DMS53 treated with DMSO at 0.1 percent for 48 hours (cell line): Measurements from ENCODE around the gene COBL.

ENCODE experiments used
- DNase-seq: peaks from one replicate; lab custom pipeline; 2025; ENCODE audit not compliant: unreplicated experiment; lab: John Stamatoyannopoulos, UW

COBL gene

DNA sequence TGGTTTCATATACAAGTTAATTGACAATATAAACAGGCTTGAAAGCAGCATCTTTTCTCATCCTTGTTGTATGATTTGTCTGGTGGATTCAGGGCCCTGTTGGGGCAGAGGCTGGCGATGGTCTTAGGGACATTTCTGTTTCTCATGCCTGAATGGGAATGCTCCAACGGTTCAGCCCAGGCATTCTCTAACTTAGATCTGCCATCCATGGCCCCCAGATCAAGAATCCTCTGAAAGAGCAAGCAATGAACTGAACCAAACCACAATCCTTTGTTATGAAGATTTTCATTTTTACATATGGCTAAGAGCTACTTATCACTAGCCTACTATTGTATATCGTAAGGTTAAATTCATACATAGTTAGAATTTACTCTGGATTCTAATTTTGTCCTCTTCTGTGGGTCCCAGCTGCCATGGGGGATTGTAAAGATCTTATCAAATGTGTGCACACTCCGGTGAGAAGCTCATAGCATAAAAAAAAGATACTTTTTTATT, 163.9 kb downstream of the COBL start:
- DNase-seq: no peak

DNA sequence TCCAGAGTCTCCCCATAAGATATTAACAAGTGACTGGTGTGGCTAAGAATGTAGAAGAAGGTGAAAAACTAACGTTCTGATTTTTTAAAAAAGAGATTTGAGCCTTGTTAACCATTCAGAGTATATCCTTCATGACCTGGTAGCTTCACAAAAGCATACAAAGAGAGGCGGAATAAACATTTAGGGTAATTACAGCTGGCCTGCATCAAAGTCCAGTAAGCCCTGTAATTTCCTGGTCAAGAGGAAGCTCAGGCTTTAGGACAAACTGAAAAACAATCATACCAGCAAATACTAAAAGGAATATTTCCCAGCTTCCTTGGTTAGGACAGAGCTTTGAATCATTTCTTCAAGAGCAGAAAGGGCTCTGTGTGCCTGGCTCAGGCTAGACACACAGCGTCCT, 165.2 kb downstream of the COBL start:
- no peak for DNase-seq

DNA sequence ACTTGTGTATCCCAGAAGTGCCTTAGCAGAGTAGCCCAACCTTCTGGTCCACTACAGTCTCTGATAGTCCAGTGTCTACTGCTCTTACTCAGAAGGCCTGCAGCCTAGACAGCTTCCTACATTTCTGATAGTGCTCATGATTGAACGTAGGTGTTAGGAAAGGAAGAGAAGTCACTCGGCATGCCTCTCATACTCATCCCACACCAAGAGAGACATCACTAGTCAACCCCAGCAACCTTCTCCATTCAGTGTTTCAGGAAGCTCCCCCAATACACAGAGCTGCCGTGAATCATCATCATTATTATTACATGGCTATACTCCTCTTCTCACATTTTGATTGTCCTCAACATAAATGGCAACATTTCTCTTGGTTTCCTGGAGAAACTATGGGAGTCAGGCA, 166.4 kb downstream of the COBL start:
- DNase-seq: no peak

DNA sequence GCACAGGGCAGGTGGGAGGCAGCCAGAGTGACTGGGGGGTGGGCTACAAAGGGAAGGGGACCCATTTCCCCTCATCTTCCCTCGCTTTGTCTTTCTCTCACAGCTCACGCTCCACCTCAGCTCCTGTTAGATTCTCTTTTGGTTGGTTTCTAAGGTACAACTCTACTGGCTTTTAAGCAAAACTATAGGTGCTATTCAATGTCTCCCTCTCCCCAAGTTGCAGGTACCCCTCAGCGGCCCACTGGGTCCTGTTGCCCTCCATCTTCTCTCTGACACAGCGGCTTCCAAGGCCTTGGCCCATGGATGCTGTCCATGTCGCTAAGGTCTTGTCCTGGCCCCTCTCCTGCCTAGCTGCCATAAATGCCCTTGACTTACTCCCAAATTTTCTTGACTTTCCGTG, 168.4 kb downstream of the COBL start:
- no peak for DNase-seq

DNA sequence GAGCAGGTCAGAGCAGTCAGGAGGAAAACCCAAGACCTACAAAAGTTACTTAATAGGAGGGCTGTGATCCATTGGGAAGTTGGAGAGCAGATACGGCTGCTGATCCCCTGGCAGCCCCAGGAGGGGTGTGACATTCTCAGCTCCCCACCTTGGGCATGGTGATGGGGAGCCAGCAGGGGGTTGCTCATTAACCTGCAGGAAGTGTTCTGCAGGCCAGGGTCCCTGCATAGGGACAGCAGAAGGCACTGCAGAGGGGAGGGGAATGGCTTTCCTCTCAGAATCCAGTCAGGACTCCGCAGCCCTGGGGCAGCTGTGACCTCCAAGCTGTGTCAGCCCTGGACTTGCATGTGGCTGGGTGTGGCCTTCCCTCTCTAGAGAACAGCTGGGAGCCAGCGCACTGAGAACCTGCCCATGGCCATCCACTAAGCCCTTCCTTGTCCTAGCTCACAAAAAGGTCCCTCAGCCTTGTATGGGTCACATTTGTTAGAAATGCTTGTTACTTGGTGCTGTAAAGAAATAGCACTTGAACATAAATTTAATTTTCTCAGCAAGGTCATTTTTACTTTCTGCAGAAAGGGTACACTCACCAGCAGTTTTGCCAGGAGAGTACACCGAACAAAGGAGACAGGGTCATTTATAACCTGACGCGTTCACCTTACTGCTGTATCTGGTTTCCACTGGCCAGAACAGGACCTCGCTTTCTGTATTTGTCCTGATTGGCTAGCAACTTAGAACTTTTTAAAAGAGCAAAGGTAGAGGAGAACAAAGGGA, 169.6 kb downstream of the COBL start:
- DNase-seq: no peak

DNA sequence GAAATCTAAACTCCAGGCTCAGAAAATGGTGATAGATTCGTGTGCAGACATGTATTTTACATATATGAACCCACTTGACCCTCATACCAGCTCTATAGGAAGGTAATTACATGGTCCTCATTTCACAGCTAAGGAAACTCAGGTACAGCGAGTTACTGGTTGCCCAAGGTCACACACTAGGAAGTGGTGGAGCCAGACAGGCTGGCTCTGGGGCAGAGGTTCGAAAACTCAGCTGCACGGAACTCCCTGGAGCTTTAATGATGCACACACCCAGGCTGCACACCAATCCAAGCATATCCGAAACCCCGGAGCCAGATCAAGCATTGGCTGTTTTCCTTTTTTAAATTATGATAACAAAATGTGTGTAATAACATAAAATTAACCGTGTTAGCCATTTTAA, 172.4 kb downstream of the COBL start:
- DNase-seq: no peak

DNA sequence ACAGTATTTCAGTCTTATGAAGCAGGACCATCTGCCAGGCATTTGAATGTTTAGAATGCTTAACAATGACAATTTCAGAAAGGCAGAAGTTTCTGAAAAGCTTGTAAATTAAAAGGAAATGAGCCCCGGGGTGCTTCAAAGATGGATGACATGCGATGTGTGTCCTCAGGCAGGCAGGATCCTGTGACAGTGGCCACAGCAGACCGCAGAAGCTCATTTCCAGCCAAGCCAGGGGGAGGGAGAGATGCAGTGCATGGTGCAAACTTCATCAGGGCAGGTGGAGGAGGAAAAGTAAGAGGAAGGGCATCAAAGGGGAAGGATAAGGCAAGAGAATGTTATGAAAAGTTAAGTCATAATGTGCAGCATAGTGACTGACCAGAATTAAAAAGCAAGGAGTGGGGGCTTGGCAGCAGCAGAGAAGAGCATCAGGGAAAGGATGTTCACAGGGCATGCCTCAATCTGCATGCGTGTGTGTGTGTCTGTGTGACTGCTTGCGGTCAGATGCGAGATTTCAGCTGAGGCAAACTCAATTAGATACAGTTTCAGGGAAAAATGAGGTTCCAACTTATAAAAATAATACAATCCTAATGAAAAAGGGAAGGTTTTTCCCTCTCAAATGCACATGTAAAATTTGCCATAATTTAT, 173.7 kb downstream of the COBL start:
- no peak for DNase-seq

DNA sequence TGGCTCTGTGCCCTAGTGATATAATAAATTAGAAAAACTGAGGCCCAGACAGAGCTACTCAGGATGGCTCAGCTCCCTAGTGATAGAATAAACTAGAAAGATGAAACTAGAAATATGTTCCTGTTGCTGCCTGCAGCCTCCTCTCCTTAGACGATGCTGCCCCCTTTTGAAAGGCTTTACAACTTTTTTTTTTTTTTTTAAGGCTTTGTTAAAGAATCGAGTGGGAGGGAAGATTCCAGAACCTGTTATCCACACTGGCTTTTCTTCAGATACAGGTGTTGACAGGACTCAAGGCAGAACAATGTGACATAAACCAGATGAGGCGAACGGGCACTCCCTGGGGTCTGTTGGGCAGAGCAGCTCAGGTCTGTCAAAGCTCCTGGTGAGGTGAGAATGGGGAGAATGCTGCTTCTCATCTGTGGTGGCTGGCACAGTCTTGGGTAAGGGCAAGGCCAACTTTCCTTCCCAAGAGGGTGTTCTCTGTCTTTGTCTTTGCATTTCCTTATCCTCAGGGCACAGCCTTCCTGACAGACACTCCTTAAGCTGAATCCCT, 175.1 kb downstream of the COBL start:
- DNase-seq: peak; percentile 14

DNA sequence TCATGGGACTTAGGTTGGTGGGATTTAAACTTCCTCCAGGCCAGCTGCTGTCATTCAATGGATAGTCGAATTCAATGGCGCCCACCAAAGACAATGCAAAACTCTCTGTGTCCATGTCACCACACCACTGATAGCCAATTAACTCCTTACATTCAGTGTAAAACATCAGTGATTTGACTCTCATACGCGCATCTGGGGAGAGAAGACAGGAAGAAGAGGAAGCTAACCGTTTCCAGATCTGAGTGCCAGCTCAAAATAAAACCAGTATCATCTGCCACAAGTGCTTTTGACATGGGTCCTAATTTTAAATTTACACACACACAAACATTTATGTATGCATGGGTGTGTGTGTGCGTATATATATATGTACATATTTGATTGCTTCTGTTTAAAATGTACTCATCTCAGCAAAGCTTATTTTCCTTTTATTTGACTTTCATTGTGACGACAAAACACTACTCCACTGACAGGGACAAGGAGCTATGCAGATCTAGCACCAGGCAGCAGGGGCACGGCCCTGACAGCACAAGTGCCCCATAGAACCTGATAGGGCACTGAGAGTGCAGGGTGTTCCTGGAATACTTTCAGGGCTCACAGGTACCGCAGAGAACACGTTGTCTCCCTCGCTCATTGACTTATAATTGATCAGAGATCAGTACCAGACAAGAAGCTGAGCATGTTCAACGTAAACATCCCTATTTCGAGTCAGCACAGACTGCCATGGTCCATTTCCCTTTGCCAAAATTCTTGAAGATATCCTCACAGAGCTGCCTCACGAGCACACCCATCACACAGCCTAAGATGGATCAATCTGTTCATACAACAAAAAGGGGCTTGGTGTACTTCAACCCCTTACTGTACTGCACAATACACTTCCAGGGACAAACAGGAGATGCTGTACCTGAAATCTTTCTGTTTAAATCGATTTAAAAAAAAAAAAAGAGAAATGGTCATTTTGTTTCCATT, 176.1 kb downstream of the COBL start:
- no peak for DNase-seq

DNA sequence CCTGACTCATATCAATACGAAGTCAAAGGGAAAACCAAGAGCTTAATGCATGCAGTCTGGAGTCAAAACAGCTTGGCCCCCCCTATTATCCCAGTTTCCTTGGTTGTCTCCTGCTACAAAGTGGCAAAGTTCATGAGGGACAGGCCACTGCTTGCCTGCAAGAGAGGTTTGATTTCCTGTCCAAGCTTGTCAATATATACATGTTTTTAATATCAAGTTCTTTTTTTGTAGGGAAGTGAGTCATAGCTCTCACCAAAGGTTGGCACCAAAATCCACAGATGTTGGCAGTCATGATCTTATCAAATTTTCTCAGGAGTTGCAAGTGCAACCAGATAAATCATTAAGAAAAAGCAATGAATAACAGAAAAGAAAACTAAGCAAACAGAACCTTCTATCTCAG, 176.8 kb downstream of the COBL start:
- no peak for DNase-seq

DNA sequence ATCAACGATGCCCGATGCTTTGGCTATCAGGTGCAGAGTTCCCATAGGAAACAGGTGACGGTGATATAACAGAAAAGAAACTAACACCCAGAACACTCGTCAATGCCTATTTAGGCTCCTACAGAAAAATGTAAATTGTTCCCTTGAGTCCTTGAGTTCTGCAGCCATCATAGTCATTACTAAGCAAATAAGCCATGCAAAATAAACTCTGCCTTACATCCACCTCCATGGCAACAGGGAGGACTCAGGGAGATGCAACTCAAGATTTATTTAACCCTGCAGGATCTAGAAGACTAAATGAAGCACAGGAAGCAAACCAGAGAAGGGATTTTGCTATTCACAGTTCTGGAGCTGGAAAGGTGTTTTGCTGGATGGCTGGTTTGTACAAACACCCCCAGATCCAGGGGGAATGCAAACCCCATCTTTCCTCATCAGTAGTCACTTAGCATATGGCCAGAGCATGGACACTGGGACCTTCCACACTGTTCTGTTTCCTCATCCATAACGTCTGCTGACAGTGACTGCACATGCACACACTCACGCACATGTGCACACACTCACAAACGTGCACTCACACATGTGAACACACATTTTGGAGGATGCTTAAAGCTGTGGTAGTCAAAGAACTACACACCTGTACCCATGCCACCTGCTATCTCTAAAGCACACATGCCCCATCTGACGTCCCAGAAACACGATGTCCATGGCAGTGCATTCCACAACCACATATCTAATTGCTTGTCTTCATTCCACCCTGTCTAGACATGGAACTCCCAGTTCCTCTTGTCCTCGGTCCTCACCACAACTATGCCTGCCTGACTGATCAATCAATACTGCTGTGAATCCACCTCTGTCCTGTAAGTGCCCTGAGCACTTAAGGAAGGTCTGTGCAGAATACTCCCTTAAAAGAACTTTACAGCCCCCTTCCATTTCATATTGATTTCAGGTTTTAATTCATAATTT, 178.2 kb downstream of the COBL start:
- no peak for DNase-seq

DNA sequence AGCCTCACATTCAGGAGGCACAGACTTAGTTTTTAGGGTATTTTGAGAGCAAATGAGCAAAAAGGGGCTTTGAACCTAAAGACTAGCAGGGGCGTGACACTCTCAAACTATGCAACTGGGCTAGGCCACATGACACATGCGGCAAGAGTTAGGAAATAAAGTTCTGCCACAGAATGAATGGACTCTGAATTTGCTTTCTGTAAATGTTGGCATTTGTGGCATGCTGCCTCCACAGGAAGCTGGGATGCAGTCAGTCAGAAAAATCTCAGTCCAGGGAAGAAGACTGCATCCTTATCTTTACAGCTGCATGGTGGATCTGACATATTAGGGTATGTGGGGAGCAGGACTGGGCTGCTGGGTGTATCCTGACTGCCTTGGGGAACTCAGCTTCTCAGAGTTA, 181.0 kb downstream of the COBL start:
- no peak for DNase-seq

DNA sequence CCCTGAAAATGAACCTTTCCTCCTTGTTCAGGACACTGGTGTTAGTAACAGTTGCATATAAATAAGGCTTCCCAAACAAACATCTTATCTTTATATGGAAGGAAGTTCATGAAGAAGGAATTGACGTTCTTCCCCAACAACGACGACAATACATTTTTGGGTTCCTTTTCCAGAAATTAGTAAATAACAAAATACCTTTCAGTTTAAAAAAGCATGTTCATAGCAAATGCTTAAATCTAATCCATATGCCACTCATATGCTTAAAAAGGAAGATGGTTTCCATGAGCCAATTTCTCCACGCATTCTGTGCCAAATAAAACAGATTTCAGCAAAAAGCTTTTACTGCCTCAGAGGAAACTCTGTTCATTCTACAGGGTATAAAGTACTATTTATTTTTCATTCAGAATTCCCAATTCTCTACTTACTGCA, 182.6 kb downstream of the COBL start:
- no peak for DNase-seq

DNA sequence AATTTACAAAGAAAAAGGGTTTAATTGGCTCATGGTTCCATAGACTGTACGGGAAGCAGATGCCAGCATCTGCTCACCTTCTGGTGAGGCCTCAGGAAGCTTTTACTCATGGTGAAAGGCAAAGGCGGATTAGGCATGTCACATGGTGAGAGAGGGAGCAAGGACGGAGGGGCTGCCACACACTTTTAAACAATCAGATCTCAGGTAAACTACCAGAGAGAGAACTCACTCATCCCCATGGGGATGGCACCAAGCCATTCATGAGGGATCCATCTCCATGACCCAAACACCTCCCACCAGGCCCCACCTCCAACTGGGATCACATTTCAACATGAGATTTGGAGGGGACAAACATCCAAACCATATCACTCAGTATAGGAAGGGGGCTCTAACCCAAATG, 183.9 kb downstream of the COBL start:
- no peak for DNase-seq

DNA sequence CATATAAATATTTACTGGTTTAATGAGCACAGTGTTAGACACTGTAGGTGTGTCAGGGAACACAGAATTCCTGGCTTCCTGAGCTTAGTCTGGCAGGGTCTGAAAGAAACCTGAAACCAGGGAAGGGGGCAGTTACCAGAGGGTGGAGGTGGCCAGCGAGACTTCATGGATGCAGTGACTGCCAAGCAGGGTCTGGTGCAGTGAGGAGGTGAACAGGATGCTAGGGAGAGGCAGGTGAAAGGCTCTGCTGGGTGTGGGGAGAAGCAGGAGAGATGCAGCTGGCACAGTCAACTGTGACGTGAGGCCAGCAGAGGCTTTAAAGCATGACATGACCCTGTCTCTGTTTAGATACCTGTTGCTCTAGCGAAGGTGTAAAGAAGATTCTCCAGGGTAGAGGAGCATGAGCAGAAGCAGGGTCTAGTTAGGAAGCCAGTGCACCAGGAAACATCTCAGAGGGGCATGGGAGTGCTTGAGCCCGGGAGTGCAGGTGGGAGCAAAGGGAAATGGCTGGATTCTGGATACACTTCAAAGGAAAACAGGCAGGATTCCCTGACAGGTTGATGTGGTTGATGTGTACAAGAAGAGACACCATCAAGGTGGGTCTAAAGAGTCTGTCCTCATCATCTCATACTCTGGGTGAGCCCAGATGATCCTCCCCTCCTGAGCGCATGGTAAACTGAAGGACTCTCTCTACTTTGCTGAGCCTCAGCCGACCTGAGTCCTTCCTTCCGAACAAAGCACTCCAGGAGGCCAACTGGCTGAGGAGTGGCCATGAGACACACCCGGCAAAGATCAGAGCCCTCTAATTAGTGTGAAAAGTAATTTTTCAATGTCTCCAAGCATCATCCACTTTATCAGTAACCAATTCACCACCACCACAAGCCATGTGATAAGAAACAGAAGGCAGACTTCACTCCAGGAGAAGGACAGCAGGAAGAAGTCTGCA, 186.8 kb downstream of the COBL start:
- DNase-seq: no peak

DNA sequence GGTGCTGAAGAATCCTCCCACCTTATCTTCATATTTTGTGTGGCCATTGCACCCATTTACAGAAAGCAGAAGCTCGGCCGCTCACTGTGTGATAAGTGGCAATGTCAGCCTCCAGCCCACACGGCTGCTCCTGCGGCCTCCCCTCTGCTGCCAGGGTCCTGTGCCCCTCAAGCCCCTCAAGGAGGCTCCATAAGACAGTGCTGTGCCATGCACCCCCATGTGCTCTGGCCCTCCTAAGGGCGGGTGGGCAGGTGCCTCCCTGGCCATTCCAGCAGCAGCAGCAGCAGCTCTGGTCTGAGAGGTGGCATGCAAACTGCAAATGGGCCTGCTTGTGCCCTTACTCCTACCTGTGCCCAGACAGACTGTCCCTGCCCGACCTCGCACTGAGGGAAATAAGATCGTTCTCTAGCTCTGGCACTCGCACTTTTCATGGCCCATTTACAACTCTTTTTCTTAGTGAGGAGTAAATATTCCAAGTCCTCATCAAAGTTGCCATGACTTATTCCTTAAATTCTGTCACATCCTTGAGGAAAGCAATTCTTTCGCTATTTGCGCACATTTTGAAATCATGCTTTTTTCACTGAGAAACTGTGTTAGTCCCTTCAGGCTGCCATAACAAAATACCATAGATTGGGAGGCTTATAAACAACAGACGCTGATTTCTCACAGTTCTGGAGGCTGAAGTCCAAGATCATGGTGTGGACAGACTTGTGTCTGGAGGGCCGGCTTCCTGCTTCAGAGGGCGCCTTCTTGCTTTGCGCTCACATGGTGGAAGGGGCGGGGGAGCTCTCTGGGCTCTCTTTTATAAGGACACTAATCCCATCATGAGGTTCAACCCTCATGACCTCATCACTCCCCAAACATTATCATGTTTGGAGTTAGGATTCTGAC, 187.8 kb downstream of the COBL start:
- no peak for DNase-seq

DNA sequence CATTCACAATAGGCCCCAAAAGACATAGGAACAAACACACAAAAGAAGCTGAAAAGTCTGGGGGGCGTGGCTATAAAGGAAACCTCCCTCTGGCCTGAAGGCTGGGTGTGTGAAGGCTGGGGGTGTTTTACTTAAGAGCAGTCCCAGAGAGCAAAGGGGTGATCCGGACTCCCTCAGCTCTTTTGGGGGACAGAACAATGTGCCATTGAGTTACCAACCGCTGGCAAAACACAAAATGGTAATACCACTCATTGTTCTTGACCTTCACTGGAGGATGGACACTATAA, 189.0 kb downstream of the COBL start:
- DNase-seq: no peak
